ENCODE results near the gene CNTN6. TPM values are rescaled to one million over a fixed set of nuclear protein-coding genes. Genes with fewer than 3 reads are reported as not detected.

The CNTN6 gene
- total and polyA plus RNA-seq, 2 of the 13 experiments (the other 11 are each of a cell fraction or from before 2014, with no cell fraction given) = not detected

DNA sequence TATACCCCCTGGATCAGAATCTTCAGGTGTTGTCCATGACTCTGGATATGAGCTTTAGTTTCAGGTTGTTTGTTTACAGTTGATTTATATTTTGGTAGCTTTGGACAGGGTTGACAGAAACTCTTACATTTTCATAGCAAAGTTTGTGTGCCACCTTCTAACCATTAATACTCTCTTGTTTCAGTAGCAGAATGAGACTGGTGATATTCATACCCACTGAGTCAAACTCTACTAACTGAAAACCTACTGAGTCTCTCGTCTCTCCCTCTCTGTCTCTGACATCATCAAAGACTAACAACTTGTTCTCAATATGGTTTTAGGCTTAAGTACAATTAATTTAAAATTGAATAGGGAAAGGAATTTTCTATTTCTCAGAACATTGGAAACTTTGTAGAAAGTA is 282.3 kb downstream of the CNTN6 start:
- Histone ChIP-seq H3K27me3 (ENCODE audit: control insufficient read depth in 1 of 2, insufficient read depth in 2 of 2, low read length in 2 of 2) (no peaks in the 10 kb centered on the region; a peak in 1 of 5 replicates), H2AFZ (ENCODE audit: low read length) (no peak overlapping the region), H3K9me3 (ENCODE audit: low read length) (peaks cover 91% of the 10 kb centered on the region), H3K9ac (ENCODE audit: insufficient read depth, low read depth, low read length) (no peak overlapping the region), H3K36me3 (replicated peaks in 1 of 2; ENCODE audit: control insufficient read depth in 1 of 2, insufficient read depth in 2 of 2, low read length in 2 of 2) (no peaks in the 10 kb centered on the region), H3K4me1 (ENCODE audit: insufficient read depth, low read length) (no peaks in the 10 kb centered on the region), H4K20me1 (ENCODE audit: insufficient read depth, low read length) (no peaks in the 10 kb centered on the region), H3K79me2 (ENCODE audit: insufficient read depth, low read length) (no peaks in the 10 kb centered on the region), H3K4me3 (replicated peaks in 1 of 3; ENCODE audit: insufficient read depth in 1 of 3, low read depth in 2 of 3, low read length in 3 of 3) (no peak overlapping the region), H3K4me2 (ENCODE audit: low read depth, low read length) (no peak overlapping the region), H3K27ac (ENCODE audit: extremely low read length, insufficient read depth, low read length) (no peak overlapping the region)
- BruUV-seq (replicated peaks) = no TSS peak
- 0% methylated on average over 1 of the region's 1 CpG for WGBS (ENCODE audit: low lambda C conversion rate)
- in situ Hi-C loops (cut with HindIII; ENCODE audit: extremely low pct_ligation_motif_present, low pct_unique_long_range_greater_than_20kb) = no loop called here
- ATAC-seq (no peak), DNase-seq (ENCODE audit: low spot score) (no peak), FAIRE-seq (no peak)
- intact Hi-C loops (cut with micrococcal nuclease; ENCODE audit: unreplicated experiment) = no loop called here
- ChIA-PET CTCF (ENCODE audit: low intra/inter-chr PET ratio, low total read pairs) (no interaction called here), POLR2A (no interaction called here)
- TF ChIP-seq SIX4 (CRISPR knock-in tag; IDR thresholded peaks at IDR 0.05) (no peak), SNRNP70 (IDR thresholded peaks at IDR 0.05; ENCODE audit: low read depth, low read length) (no peak), ZSCAN29 (CRISPR knock-in tag; conservative IDR thresholded peaks at IDR 0.05) (no peak), GTF3A (CRISPR knock-in tag; conservative IDR thresholded peaks at IDR 0.05) (no peak), FLYWCH1 (CRISPR knock-in tag; IDR thresholded peaks at IDR 0.05) (no peak), ATF1 (CRISPR knock-in tag; IDR thresholded peaks at IDR 0.05) (no peak), MBD4 (IDR thresholded peaks at IDR 0.05; ENCODE audit: borderline replicate concordance, low read length) (no peak), ZNF83 (CRISPR knock-in tag; IDR thresholded peaks at IDR 0.05; ENCODE audit: borderline replicate concordance) (no peak), ZNF724P (CRISPR knock-in tag; IDR thresholded peaks at IDR 0.05; ENCODE audit: borderline replicate concordance) (no peak)
- TF ChIP-seq, protein P1, sequence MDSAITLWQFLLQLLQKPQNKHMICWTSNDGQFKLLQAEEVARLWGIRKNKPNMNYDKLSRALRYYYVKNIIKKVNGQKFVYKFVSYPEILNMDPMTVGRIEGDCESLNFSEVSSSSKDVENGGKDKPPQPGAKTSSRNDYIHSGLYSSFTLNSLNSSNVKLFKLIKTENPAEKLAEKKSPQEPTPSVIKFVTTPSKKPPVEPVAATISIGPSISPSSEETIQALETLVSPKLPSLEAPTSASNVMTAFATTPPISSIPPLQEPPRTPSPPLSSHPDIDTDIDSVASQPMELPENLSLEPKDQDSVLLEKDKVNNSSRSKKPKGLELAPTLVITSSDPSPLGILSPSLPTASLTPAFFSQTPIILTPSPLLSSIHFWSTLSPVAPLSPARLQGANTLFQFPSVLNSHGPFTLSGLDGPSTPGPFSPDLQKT (CRISPR knock-in tag; IDR thresholded peaks at IDR 0.05; ENCODE audit: borderline replicate concordance) = no peak
- TF ChIP-seq, protein P2, sequence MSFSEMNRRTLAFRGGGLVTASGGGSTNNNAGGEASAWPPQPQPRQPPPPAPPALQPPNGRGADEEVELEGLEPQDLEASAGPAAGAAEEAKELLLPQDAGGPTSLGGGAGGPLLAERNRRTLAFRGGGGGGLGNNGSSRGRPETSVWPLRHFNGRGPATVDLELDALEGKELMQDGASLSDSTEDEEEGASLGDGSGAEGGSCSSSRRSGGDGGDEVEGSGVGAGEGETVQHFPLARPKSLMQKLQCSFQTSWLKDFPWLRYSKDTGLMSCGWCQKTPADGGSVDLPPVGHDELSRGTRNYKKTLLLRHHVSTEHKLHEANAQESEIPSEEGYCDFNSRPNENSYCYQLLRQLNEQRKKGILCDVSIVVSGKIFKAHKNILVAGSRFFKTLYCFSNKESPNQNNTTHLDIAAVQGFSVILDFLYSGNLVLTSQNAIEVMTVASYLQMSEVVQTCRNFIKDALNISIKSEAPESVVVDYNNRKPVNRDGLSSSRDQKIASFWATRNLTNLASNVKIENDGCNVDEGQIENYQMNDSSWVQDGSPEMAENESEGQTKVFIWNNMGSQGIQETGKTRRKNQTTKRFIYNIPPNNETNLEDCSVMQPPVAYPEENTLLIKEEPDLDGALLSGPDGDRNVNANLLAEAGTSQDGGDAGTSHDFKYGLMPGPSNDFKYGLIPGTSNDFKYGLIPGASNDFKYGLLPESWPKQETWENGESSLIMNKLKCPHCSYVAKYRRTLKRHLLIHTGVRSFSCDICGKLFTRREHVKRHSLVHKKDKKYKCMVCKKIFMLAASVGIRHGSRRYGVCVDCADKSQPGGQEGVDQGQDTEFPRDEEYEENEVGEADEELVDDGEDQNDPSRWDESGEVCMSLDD (CRISPR knock-in tag; IDR thresholded peaks at IDR 0.05; ENCODE audit: borderline replicate concordance) = no peak
